WTC11 (cell line): Measurements from ENCODE around the gene OXT. TPM values are rescaled to one million over a fixed set of nuclear protein-coding genes. Genes with fewer than 3 reads are reported as not detected.

Experiments
- ATAC-seq: fragments of 200-7000 bp; cut with Tn5 transposase; 2 replicates; pipeline ENCODE4 v1.10.0; 2021; ENCODE audit warnings: mild to moderate bottlenecking, moderate library complexity
- CTCF ChIA-PET: fragments of 300-600 bp; sonication (Branson Sonifier 250); formaldehyde crosslinking; loops from one replicate; lab custom pipeline; 2021; ENCODE audit warnings: antibody characterized with exemption; lab: Charles Lee
- POLR2A ChIA-PET: fragments of 350-600 bp; sonication (Branson Sonifier 250); formaldehyde crosslinking; loops from one replicate; lab custom pipeline; 2021; ENCODE audit warnings: antibody characterized with exemption; lab: Charles Lee
- DNase-seq: peaks from one replicate; pipeline ENCODE4 v3.0.0; 2021; ENCODE audit warnings: low spot score
- H3K27ac Mint-ChIP-seq: 2 replicates; pipeline ENCODE4 v1.8.0; 2021; ENCODE audit warnings: mixed read lengths
- H3K27me3 Mint-ChIP-seq: 2 replicates; pipeline ENCODE4 v1.8.0; 2021; ENCODE audit warnings: low read depth, mild to moderate bottlenecking, moderate library complexity, mixed read lengths
- H3K36me3 Mint-ChIP-seq: 2 replicates; pipeline ENCODE4 v1.8.0; 2021; ENCODE audit warnings: mixed read lengths
- H3K4me1 Mint-ChIP-seq: 2 replicates; pipeline ENCODE4 v1.8.0; 2022; ENCODE audit warnings: mixed read lengths
- H3K4me3 Mint-ChIP-seq: 2 replicates; pipeline ENCODE4 v1.8.0; 2021; ENCODE audit warnings: mild to moderate bottlenecking, moderate library complexity, mixed read lengths
- H3K9me3 Mint-ChIP-seq: 2 replicates; pipeline ENCODE4 v1.8.0; 2021; ENCODE audit warnings: mixed read lengths
- CBFB ChIP-seq: sonication (generic); formaldehyde crosslinking; IDR thresholded peaks from 2 replicates; pipeline ENCODE4 v1.8.1; 2022; ENCODE audit warnings: mild to moderate bottlenecking, low read depth, missing genetic modification reagents
- CDX4 ChIP-seq: fragments of 250-450 bp; sonication (Bioruptor Pico); IDR thresholded peaks from 2 replicates; pipeline ENCODE4 v1.9.0; 2021; ENCODE audit warnings: moderate library complexity, mild to moderate bottlenecking, inconsistent platforms, borderline replicate concordance
- FOXJ3 ChIP-seq: sonication (generic); formaldehyde crosslinking; IDR thresholded peaks from 2 replicates; pipeline ENCODE4 v1.9.0; 2021; ENCODE audit warnings: missing genetic modification reagents, mild to moderate bottlenecking, borderline replicate concordance
- FOXP1 ChIP-seq: sonication (generic); formaldehyde crosslinking; IDR thresholded peaks from 2 replicates; pipeline ENCODE4 v1.8.0; 2022; ENCODE audit warnings: missing genetic modification reagents, mild to moderate bottlenecking, moderate library complexity, borderline replicate concordance
- FOXP4 ChIP-seq: sonication (generic); formaldehyde crosslinking; IDR thresholded peaks from 2 replicates; pipeline ENCODE4 v1.8.0; 2022; ENCODE audit warnings: mild to moderate bottlenecking, missing genetic modification reagents
- IRF1 ChIP-seq: sonication (generic); formaldehyde crosslinking; IDR thresholded peaks from 2 replicates; pipeline ENCODE4 v1.8.0; 2023; ENCODE audit warnings: missing genetic modification reagents
- JAZF1 ChIP-seq: fragments of 250-450 bp; sonication (Bioruptor Pico); IDR thresholded peaks from 2 replicates; pipeline ENCODE4 v1.9.0; 2021; ENCODE audit warnings: moderate library complexity, mild to moderate bottlenecking, inconsistent platforms
- JUN ChIP-seq: sonication (generic); formaldehyde crosslinking; IDR thresholded peaks from 2 replicates; pipeline ENCODE4 v1.8.0; 2023; ENCODE audit warnings: mild to moderate bottlenecking, missing genetic modification reagents
- KAT7 ChIP-seq: sonication (generic); formaldehyde crosslinking; IDR thresholded peaks from 2 replicates; pipeline ENCODE4 v1.8.1; 2023; ENCODE audit warnings: missing genetic modification reagents, mild to moderate bottlenecking, borderline replicate concordance
- MAX ChIP-seq: sonication (generic); formaldehyde crosslinking; IDR thresholded peaks from 2 replicates; pipeline ENCODE4 v1.8.0; 2022; ENCODE audit warnings: mild to moderate bottlenecking, missing genetic modification reagents
- MXD4 ChIP-seq: fragments of 250-450 bp; sonication (Bioruptor Pico); IDR thresholded peaks from 2 replicates; pipeline ENCODE4 v1.8.0; 2021; ENCODE audit warnings: mild to moderate bottlenecking, moderate library complexity, borderline replicate concordance
- NR2C2 ChIP-seq: sonication (generic); formaldehyde crosslinking; IDR thresholded peaks from 2 replicates; pipeline ENCODE4 v1.8.0; 2022; ENCODE audit warnings: mild to moderate bottlenecking, missing genetic modification reagents
- PREB ChIP-seq: sonication (generic); formaldehyde crosslinking; IDR thresholded peaks from 2 replicates; pipeline ENCODE4 v1.8.1; 2022; ENCODE audit warnings: mild to moderate bottlenecking, missing genetic modification reagents, moderate library complexity, borderline replicate concordance
- RELA ChIP-seq: sonication (generic); formaldehyde crosslinking; IDR thresholded peaks from 2 replicates; pipeline ENCODE4 v1.8.1; 2022; ENCODE audit warnings: missing genetic modification reagents, mild to moderate bottlenecking, borderline replicate concordance
- SMAD3 ChIP-seq: sonication (generic); formaldehyde crosslinking; IDR thresholded peaks from 2 replicates; pipeline ENCODE4 v1.8.0; 2022; ENCODE audit warnings: missing genetic modification reagents, mild to moderate bottlenecking, borderline replicate concordance
- SMAD4 ChIP-seq: sonication (generic); formaldehyde crosslinking; IDR thresholded peaks from 2 replicates; pipeline ENCODE4 v1.8.0; 2022; ENCODE audit warnings: mild to moderate bottlenecking, missing genetic modification reagents
- SP1 ChIP-seq: sonication (generic); formaldehyde crosslinking; conservative IDR thresholded peaks from 2 replicates; pipeline ENCODE4 v1.8.1; 2022; ENCODE audit warnings: missing genetic modification reagents
- TP53 ChIP-seq: sonication (generic); formaldehyde crosslinking; IDR thresholded peaks from 2 replicates; pipeline ENCODE4 v1.8.1; 2023; ENCODE audit warnings: mild to moderate bottlenecking, missing genetic modification reagents
- USF1 ChIP-seq: sonication (generic); formaldehyde crosslinking; IDR thresholded peaks from 2 replicates; pipeline ENCODE4 v1.8.0; 2022; ENCODE audit warnings: mild to moderate bottlenecking, missing genetic modification reagents
- ZNF121 ChIP-seq: sonication (generic); formaldehyde crosslinking; IDR thresholded peaks from 2 replicates; pipeline ENCODE4 v1.8.0; 2023; ENCODE audit warnings: missing genetic modification reagents
- ZNF281 ChIP-seq: sonication (generic); formaldehyde crosslinking; IDR thresholded peaks from 2 replicates; pipeline ENCODE4 v1.8.0; 2023; ENCODE audit warnings: mild to moderate bottlenecking, missing genetic modification reagents
- ZNF416 ChIP-seq: fragments of 250-450 bp; sonication (Bioruptor Pico); IDR thresholded peaks from 2 replicates; pipeline ENCODE4 v1.9.0; 2021; ENCODE audit warnings: mild to moderate bottlenecking, inconsistent platforms
- ZNF423 ChIP-seq: fragments of 250-450 bp; sonication (Bioruptor Pico); IDR thresholded peaks from 2 replicates; pipeline ENCODE4 v2.1.2; 2022; ENCODE audit warnings: mild to moderate bottlenecking, moderate library complexity
- ZNF671 ChIP-seq: fragments of 250-450 bp; sonication (Bioruptor Pico); IDR thresholded peaks from 2 replicates; pipeline ENCODE4 v1.8.0; 2021; ENCODE audit warnings: mild to moderate bottlenecking
- ZSCAN18 ChIP-seq: fragments of 250-450 bp; sonication (Bioruptor Pico); IDR thresholded peaks from 2 replicates; pipeline ENCODE4 v2.1.2; 2022; ENCODE audit warnings: mild to moderate bottlenecking, moderate library complexity
- total RNA-seq: library from RNA; stranded (reverse); gene quantifications from 3 replicates; pipeline ENCODE4 v1.2.3, GENCODE V29; 2021

Gene OXT
- total RNA-seq, 1 experiment from 2014 or later: not detected

GRCh38 chr20:3032624-3033023 lies 38.8 kb upstream of the OXT start:
- POLR2A ChIA-PET: no interaction called here
- TF ChIP-seq IRF1 (CRISPR knock-in tag) (no peak), ZNF121 (CRISPR knock-in tag) (no peak), CBFB (CRISPR knock-in tag) (no peak), ZNF416 (CRISPR knock-in tag) (no peak), FOXP4 (CRISPR knock-in tag) (no peak), MXD4 (CRISPR knock-in tag) (no peak)
- TF ChIP-seq, all 79 proteins: peak for 0
- Mint-ChIP-seq H3K9me3 (no peaks in the 10 kb centered on the region), H3K27ac (no peak overlapping the region), H3K36me3 (peaks cover 36% of the 10 kb centered on the region), H3K4me3 (no peak overlapping the region), H3K27me3 (no peaks in the 10 kb centered on the region), H3K4me1 (no peaks in the 10 kb centered on the region)
- DNase-seq: no peak
- no peak for ATAC-seq
- CTCF ChIA-PET: interaction anchor here (0.6 kb wide), 1 partner anchor 10 kb away, joined by 3 read pairs; no protein-coding TSS in a partner anchor

GRCh38 chr20:3037654-3038053 lies 33.8 kb upstream of the OXT start:
- CTCF ChIA-PET: no interaction called here
- Mint-ChIP-seq H3K27ac (no peak overlapping the region), H3K36me3 (peaks cover 45% of the 10 kb centered on the region), H3K27me3 (no peaks in the 10 kb centered on the region), H3K4me3 (no peak overlapping the region), H3K4me1 (peaks cover 13% of the 10 kb centered on the region), H3K9me3 (no peaks in the 10 kb centered on the region)
- ATAC-seq (no peak), DNase-seq (no peak)
- POLR2A ChIA-PET: no interaction called here
- TF ChIP-seq SMAD4 (CRISPR knock-in tag): no peak
- no peak for TF ChIP-seq SP1
- no peak for TF ChIP-seq TP53 (CRISPR knock-in tag)
- TF ChIP-seq SMAD3: no peak
- no peak for TF ChIP-seq JUN
- TF ChIP-seq ZSCAN18 (CRISPR knock-in tag): no peak
- TF ChIP-seq USF1: no peak
- no peak for TF ChIP-seq CDX4 (CRISPR knock-in tag)
- TF ChIP-seq FOXJ3 (CRISPR knock-in tag): no peak
- TF ChIP-seq ZNF281 (CRISPR knock-in tag): no peak
- no peak for TF ChIP-seq RELA (CRISPR knock-in tag)
- TF ChIP-seq FOXP1: no peak
- no peak for TF ChIP-seq JAZF1 (CRISPR knock-in tag)
- no peak for TF ChIP-seq NR2C2 (CRISPR knock-in tag)
- TF ChIP-seq KAT7 (CRISPR knock-in tag): no peak
- no peak for TF ChIP-seq FOXP4 (CRISPR knock-in tag)
- no peak for TF ChIP-seq MAX
- TF ChIP-seq ZNF423: no peak
- no peak for TF ChIP-seq ZNF671 (CRISPR knock-in tag)
- no peak for TF ChIP-seq PREB (CRISPR knock-in tag)
